T-helper 1 cell treated with Interleukin-12 subunit alpha and Interleukin-12 subunit beta and Interleukin-4 antibody, amounts not matched to agents 30 μg/mL and 1 μg/mL, for 36 hours (primary cell): ENCODE results near the gene AQP12B.

ENCODE experiments used
- H3K27ac Mint-ChIP-seq: one replicate; pipeline ENCODE4 v1.8.0; 2021; ENCODE audit warnings: mild to moderate bottlenecking, mixed read lengths
- H3K27me3 Mint-ChIP-seq: one replicate; pipeline ENCODE4 v1.8.0; 2021; ENCODE audit warnings: low read depth, mixed read lengths
- H3K36me3 Mint-ChIP-seq: one replicate; pipeline ENCODE4 v1.8.0; 2021; ENCODE audit warnings: low read depth, mixed read lengths
- H3K4me1 Mint-ChIP-seq: one replicate; pipeline ENCODE4 v1.8.0; 2021; ENCODE audit warnings: low read depth, mixed read lengths
- H3K4me3 Mint-ChIP-seq: one replicate; pipeline ENCODE4 v1.8.0; 2021; ENCODE audit warnings: mild to moderate bottlenecking, moderate library complexity, mixed read lengths
- H3K9me3 Mint-ChIP-seq: one replicate; pipeline ENCODE4 v1.8.0; 2021; ENCODE audit warnings: mixed read lengths

Gene AQP12B

DNA sequence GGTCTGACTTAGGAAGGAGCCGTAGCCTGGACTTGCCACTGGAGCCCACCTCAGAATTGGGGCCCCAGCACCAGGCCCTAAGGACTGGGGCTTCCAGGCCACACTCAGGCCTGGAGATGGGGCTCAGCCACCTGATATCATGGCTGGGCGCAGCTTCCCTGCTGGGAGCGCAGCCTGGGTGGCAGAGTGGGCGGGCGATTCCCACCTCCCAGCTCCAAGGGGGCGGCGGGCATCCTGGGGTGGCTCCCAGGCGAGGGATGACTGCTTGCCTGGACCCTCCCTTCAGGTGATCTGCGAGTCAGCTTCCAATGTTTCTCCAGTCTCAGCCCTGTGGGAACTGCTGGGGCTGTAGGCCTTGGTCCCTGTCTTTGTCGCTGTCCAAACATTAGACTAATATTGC, 37.3 kb downstream of the AQP12B start:
- Mint-ChIP-seq H3K4me3 (no peak overlapping the region), H3K4me1 (peaks cover 5% of the 10 kb centered on the region), H3K27ac (no peak overlapping the region), H3K36me3 (no peaks in the 10 kb centered on the region), H3K27me3 (peaks cover 19% of the 10 kb centered on the region), H3K9me3 (no peaks in the 10 kb centered on the region)

DNA sequence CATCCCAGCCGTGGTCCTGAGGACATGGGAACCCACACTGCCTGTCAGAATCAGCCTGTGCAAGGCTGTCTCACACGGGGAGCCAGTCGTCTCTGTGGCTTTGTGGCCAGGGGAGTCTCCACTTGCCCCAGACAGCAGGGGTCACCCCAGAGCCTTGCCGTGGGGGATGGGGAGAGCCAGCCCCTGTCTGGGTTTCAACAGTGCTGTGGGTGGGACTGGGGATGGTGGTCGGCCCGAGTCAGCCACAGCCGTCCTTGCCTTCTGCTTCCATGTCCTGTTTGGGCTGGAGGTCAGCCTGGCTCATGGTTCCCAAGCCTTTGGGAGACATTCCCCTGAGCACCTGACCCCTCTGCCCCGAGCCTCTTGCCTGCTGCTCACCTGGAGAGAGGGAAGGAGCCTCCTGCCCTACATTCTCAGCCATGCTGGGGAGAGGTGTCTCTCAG, 37.8 kb downstream of the AQP12B start:
- H3K36me3 Mint-ChIP-seq = no peaks in the 10 kb centered on the region
- no peak overlapping the region for H3K27ac Mint-ChIP-seq
- peaks cover 5% of the 10 kb centered on the region for H3K4me1 Mint-ChIP-seq
- H3K9me3 Mint-ChIP-seq = no peaks in the 10 kb centered on the region
- H3K27me3 Mint-ChIP-seq = peaks cover 19% of the 10 kb centered on the region
- no peak overlapping the region for H3K4me3 Mint-ChIP-seq

DNA sequence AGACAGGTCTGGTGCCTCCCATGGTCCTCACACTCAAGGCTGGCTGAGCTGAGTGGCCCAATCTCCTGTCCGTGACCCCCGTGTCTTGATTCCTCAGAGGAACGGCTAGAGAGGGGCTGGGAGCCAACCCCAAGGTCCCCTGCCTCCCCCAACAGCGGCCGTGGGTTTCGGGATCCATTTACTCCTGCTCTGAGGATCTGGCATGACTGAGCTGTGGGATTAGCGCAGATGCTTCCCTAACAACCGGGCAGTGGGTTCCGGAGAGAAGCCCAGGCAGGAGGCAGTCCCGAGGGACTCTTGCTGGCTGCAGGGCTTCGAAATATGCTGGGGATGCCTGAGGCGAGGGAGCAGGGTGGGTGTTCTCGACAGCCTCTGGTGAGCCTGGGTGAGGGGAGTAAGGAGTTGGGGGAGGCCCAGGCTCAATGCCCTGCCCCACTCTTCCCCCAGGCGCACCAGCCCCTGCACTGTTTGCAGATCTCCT, 38.5 kb downstream of the AQP12B start:
- Mint-ChIP-seq H3K27me3 (peaks cover 14% of the 10 kb centered on the region), H3K4me3 (no peak overlapping the region), H3K4me1 (peaks cover 5% of the 10 kb centered on the region), H3K36me3 (no peaks in the 10 kb centered on the region), H3K9me3 (no peaks in the 10 kb centered on the region), H3K27ac (no peak overlapping the region)

DNA sequence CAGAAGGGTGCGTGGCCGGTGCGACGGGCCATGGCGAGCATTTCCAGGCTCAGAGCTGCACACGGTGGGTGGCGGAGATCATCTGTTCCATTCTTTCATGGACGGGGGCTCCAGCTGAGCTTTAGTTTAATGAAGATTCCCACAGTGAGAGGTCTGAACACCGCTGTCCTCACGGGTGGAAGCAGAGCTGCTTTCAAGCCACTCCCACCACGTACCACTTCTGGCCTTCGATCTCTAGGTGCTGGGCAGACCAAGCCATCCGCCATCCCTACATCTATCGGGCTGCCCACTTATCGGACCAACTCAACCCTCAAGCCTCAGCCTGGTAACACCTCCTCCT, 38.9 kb downstream of the AQP12B start:
- Mint-ChIP-seq H3K4me1 (peaks cover 5% of the 10 kb centered on the region), H3K27me3 (peaks cover 13% of the 10 kb centered on the region), H3K36me3 (no peaks in the 10 kb centered on the region), H3K9me3 (no peaks in the 10 kb centered on the region), H3K4me3 (no peak overlapping the region), H3K27ac (no peak overlapping the region)

GRCh38 chr2:240643093-240643810, 39.4 kb downstream of the AQP12B start:
- H3K36me3 Mint-ChIP-seq = no peaks in the 10 kb centered on the region
- H3K4me1 Mint-ChIP-seq = peaks cover 5% of the 10 kb centered on the region
- H3K9me3 Mint-ChIP-seq = no peaks in the 10 kb centered on the region
- H3K27me3 Mint-ChIP-seq = peaks cover 9% of the 10 kb centered on the region
- H3K4me3 Mint-ChIP-seq = no peak overlapping the region
- no peak overlapping the region for H3K27ac Mint-ChIP-seq

DNA sequence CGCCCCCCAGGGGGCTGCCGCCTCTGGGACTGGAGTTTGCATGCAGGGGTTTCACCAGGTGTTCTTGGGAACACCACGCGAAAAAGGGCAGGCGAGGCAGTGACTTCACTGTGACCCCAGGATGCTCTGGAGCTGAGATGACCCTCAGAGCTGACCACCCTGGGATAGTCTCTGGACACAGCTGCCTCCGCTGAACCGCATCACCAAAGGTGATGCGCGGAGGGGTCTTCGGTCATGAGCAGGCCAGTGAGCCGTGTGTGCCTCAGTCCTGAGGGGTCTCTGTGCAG, 39.9 kb downstream of the AQP12B start:
- Mint-ChIP-seq H3K27me3 (peaks cover 8% of the 10 kb centered on the region), H3K27ac (no peak overlapping the region), H3K9me3 (no peaks in the 10 kb centered on the region), H3K4me3 (no peak overlapping the region), H3K4me1 (peaks cover 5% of the 10 kb centered on the region), H3K36me3 (no peaks in the 10 kb centered on the region)

GRCh38 chr2:240642061-240642805, 40.5 kb downstream of the AQP12B start:
- peaks cover 3% of the 10 kb centered on the region for H3K27me3 Mint-ChIP-seq
- no peak overlapping the region for H3K4me3 Mint-ChIP-seq
- no peak overlapping the region for H3K27ac Mint-ChIP-seq
- no peaks in the 10 kb centered on the region for H3K9me3 Mint-ChIP-seq
- peaks cover 5% of the 10 kb centered on the region for H3K4me1 Mint-ChIP-seq
- H3K36me3 Mint-ChIP-seq = no peaks in the 10 kb centered on the region

DNA sequence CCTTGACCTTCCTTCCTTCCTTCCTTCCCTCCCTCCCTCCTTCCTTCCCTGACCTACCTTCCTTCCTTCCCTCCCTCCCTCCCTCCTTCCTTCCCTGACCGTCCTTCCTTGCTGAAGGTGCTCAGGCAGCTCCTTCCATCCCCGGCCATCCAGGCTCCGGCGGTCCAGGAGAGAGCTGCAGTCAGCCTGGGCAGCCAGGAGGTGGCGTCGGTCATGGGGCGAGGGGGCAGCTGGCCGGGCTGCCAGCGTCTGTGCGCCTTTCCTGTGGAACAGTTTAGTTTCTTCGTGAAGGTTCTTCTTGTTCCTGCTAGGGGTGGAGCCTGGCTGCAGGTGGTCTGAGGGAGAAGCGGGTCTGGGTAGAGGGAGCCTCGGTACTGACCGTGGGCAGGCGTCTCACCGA, 41.7 kb downstream of the AQP12B start:
- H3K27me3 Mint-ChIP-seq = peaks cover 3% of the 10 kb centered on the region
- peaks cover 1% of the 10 kb centered on the region for H3K4me1 Mint-ChIP-seq
- no peak overlapping the region for H3K4me3 Mint-ChIP-seq
- no peaks in the 10 kb centered on the region for H3K36me3 Mint-ChIP-seq
- H3K27ac Mint-ChIP-seq = no peak overlapping the region
- no peaks in the 10 kb centered on the region for H3K9me3 Mint-ChIP-seq

DNA sequence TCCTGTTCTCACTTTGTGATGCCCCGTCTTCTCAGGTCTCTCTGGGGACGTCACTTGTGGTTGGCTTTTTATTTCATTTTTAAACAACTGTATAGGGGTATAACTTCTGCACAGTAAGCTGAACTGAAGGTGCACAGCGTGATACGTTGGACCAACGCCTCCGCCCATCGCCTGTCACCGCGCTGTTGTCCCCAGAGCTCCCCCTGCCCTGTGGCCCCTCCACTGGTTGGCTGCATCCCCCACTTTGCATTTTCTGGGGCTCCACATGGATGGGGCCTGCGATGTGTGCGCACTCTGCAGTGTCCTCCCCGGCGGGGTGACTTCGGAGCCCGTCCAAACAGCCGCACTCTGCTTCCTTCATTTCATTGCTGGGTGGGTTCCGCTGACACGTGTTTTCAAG, 43.1 kb downstream of the AQP12B start:
- no peaks in the 10 kb centered on the region for H3K4me1 Mint-ChIP-seq
- H3K9me3 Mint-ChIP-seq = peaks cover 6% of the 10 kb centered on the region
- H3K27ac Mint-ChIP-seq = no peak overlapping the region
- no peak overlapping the region for H3K4me3 Mint-ChIP-seq
- peaks cover 3% of the 10 kb centered on the region for H3K27me3 Mint-ChIP-seq
- no peaks in the 10 kb centered on the region for H3K36me3 Mint-ChIP-seq

GRCh38 chr2:240638512-240639160, 44.0 kb downstream of the AQP12B start:
- Mint-ChIP-seq H3K4me1 (no peaks in the 10 kb centered on the region), H3K9me3 (peaks cover 15% of the 10 kb centered on the region), H3K27ac (no peak overlapping the region), H3K27me3 (peaks cover 3% of the 10 kb centered on the region), H3K36me3 (no peaks in the 10 kb centered on the region), H3K4me3 (no peak overlapping the region)

DNA sequence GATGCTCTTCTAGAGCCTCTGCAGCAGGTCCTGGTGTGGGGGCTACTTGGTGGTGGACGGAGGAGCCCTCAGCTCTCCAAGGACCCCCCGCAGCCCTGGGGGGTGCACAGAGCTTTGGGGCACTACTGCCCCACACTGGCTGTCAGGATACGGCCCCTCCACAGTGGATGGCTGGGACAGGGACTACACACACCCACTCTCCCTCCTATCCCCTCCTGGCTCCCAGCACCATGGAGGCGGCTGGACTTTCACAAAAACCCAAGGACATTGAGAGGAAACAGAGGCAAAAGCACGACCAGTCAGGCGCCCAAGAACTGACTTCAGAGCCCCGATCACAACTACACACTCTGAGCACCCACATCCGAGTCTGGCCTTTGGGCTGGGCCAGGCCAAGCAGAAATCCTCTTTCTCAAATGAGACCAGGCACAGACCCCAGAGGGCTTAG, 44.8 kb downstream of the AQP12B start:
- H3K4me3 Mint-ChIP-seq = no peak overlapping the region
- peaks cover 3% of the 10 kb centered on the region for H3K27me3 Mint-ChIP-seq
- no peak overlapping the region for H3K27ac Mint-ChIP-seq
- H3K9me3 Mint-ChIP-seq = peaks cover 22% of the 10 kb centered on the region
- H3K4me1 Mint-ChIP-seq = no peaks in the 10 kb centered on the region
- H3K36me3 Mint-ChIP-seq = peaks cover 7% of the 10 kb centered on the region

GRCh38 chr2:240637116-240637900, 45.4 kb downstream of the AQP12B start:
- H3K27ac Mint-ChIP-seq = no peak overlapping the region
- H3K36me3 Mint-ChIP-seq = peaks cover 13% of the 10 kb centered on the region
- peaks cover 3% of the 10 kb centered on the region for H3K27me3 Mint-ChIP-seq
- H3K4me1 Mint-ChIP-seq = no peaks in the 10 kb centered on the region
- no peak overlapping the region for H3K4me3 Mint-ChIP-seq
- peaks cover 28% of the 10 kb centered on the region for H3K9me3 Mint-ChIP-seq

GRCh38 chr2:240636563-240637115, 46.0 kb downstream of the AQP12B start:
- peaks cover 18% of the 10 kb centered on the region for H3K36me3 Mint-ChIP-seq
- no peak overlapping the region for H3K4me3 Mint-ChIP-seq
- H3K9me3 Mint-ChIP-seq = peaks cover 29% of the 10 kb centered on the region
- no peaks in the 10 kb centered on the region for H3K4me1 Mint-ChIP-seq
- peaks cover 3% of the 10 kb centered on the region for H3K27me3 Mint-ChIP-seq
- no peak overlapping the region for H3K27ac Mint-ChIP-seq

DNA sequence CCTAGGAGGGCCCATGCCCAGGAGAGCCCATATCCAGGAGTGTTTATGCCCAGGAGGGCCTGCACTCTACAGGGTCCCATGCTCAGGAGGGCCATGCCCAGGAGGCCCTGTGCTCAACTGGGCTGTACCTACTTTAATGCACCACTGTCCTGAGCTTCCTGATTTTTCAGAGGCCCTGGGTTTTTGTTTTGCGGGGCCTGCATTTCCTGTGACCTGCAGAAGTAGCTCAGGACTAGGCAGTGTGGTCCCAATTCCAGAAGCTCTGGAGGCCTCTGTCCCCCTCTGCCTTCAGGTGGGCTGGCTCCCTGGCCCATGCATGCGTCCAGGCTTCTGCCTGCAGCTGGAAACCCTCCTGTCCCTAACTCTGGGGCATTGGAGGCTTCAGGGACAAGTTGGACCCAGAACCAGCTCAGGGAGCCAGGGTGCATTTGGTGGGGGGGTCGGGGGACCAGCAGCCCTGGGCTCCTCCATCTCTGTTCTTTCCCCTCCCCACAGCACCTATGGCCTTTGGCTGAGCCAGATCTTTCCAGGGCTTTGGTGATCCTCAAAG, 46.6 kb downstream of the AQP12B start:
- H3K4me1 Mint-ChIP-seq = no peaks in the 10 kb centered on the region
- H3K9me3 Mint-ChIP-seq = peaks cover 29% of the 10 kb centered on the region
- H3K36me3 Mint-ChIP-seq = peaks cover 20% of the 10 kb centered on the region
- H3K27ac Mint-ChIP-seq = no peak overlapping the region
- no peak overlapping the region for H3K4me3 Mint-ChIP-seq
- H3K27me3 Mint-ChIP-seq = peaks cover 3% of the 10 kb centered on the region
